Dedifferentiated amniotic fluid mesenchymal stem cell (primary cell): ENCODE results near the gene RASEF.
"Not testable (repeated sequence)": the region's sequence is repeated elsewhere in the genome, so short reads cannot be mapped to it uniquely, and the experiment has no call there.

ENCODE experiments used
- DNase-seq: peaks from one replicate; pipeline ENCODE4 v3.0.0-alpha.2; 2016; ENCODE audit errors: extremely low spot score

The RASEF gene

DNA sequence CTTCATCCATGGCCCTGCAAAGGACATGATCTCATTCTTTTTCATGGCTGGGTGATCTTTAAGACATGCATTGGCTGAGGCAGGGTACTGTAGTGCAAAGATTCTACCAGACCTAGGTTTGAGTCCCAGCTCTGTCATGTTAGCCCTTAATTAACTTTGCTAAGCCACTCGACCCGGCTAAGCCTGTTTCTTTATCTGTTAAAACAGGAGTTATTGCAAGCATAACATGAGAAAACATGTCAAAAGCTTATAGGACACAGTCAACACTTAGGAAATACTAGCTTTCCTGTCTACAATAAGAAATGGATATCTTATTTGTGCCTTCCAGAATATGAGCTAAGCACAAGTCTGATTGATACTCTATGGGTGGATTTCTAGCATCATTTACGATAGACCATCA, 92.6 kb downstream of the RASEF start:
- no peak for DNase-seq

DNA sequence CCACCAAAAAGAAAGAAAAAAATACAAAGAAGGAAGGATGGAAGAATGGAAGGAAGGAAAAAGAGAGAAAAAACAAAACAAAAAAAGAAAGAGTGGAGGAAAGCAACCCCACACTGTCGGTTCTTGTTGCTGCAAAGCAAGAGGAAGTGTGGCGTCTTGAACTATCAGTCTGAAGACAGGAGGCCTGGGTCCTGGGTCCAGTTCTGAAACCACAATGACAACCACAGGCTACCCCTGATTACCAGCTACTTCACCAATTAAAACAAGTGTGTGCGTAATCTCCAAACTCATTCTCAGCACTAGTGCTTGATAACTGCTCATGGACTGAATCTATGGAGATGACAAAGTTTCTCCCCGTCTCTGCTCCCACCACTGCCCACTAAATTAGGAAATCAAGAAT, 93.7 kb downstream of the RASEF start:
- no peak for DNase-seq

DNA sequence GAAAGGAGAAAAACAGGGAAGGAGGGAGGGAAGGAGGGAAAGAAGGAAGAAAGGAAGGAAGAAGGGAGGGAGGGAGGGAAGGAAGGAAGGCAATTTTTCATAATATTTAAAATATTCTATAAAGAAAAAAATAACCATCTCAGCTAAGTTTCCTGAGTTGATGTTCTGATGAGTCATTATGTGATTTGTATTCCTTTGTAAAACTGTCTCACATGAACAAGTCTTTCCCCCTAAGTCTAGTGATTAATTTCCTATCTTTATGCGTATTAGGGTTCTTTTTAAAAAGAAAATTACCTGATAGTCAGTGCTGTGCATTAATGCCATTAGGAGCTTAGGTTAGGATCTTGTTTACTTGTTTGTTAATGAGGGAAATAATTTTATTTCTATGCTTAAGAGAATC, 94.1 kb downstream of the RASEF start:
- no peak for DNase-seq

DNA sequence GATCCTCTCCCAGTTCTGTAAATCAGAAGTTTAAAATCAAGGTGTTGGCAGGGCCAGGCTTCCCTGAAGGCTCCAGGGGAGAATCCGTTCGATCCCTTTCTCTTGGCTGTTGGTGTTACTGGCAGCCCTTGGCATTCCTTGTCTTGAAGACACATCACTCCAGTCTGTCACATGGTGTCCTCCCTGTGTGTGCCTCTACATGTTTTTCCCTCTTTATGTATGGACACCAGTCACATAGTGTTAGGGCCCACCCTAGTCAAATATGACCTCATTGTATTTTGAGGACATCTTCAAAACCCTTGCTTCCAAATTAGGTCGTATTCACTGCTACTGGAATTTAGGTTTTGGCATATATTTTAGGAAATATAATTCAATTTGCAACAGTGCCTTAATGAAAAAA, 94.6 kb downstream of the RASEF start:
- DNase-seq = no peak

DNA sequence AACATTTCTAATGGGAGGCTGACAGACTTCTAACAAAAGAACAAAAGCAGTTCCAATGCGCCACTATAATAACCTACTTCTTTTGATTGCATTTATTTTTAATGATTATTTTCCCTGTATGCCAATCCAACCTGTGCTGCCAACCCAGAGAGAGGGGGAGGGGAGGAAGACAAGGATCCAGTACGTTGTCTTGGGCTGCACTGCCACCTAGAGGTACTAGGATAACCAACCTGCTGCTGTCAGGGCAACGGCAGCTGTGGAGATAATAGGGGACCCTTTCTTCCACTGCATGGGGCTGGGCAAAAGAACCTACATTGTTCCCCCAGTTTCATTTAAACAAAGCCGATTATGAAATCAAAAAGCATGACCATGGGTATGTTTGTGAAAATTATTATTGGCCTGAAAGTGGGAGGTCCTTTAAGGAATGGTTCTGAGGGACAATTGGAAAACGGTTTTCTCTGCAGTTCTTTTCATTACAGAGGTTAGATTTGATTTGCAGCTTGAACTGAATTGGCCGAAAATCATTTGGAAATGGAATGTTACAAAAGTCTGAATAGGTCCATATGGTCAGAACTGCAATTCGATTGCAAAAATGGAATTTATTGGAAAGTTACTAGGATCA, 101.3 kb downstream of the RASEF start:
- DNase-seq = peak; percentile 70

DNA sequence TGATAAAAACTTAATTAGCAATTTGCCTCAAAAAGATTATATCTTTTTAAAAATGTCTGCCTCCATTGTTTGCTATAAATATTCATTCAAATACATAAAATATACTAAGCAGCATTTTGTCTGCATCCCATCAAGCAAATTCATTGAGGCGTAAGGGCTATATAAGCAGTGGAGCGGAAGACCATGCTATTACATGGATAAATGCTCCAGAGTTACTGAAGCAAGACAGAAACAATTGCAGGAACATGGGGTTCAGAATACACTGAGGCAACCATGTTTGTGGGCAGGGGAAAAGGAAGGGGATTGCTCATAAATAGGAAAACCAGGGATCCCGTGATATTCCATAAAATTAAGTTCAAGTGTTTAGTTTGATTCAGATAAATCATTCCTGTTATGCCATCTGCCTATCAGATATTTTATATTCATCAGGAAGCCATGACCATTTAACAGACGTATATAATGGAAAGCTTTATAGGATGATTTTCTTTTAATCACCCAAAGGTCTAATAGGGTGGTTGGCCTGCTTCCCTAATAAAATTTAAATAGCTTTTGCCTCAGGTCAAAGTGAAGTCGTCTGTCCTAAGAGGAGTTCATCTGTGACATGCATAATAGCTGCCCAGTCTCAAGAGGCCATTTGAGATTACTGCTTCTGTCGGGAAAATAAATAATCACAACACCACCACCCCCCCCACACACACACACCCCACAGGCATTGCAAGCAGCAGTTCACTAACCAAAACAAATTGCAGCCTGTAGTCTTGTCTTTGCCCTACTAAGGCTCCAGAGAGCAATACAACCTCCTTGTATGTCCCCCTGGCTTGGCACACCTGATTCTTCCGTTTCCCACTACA, 105.2 kb downstream of the RASEF start:
- DNase-seq = no peak

DNA sequence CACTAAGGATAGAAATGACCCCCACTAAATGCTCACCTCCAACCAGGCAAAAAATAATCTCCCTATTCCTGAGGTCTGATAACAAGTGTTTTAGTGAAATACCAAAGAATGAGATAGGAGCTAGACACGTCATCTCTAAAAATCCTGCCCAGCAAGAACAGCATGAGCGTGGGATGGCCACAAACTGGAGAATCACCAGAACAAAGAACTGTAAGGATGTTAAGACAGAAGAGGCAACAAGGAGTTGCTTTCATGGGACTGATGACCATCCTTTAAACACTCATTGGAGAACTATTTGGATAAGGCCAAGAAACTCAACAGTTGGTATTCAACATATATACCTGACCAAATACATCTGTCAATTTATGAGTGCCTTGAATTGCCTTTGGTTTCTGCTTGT, 113.7 kb downstream of the RASEF start:
- no peak for DNase-seq

DNA sequence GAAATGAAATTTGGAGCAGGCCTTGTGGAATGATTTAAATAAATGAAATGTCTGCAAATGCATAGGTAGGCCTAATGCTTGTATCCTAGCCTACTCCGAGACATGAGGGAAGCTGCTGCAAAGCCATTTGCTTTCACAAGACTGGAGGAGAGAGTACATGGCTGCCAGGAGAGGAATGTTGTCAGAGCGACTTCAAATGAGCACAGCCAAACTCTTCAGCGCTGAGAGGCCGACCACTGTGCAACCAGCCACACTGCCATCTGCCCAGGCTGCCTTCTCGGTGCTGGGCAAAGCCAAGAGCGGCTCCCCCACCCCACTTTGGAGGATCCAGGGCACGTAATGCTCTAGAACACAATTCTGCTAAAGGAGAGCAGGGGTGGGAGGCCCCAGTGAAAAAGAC, 122.6 kb downstream of the RASEF start:
- no peak for DNase-seq

DNA sequence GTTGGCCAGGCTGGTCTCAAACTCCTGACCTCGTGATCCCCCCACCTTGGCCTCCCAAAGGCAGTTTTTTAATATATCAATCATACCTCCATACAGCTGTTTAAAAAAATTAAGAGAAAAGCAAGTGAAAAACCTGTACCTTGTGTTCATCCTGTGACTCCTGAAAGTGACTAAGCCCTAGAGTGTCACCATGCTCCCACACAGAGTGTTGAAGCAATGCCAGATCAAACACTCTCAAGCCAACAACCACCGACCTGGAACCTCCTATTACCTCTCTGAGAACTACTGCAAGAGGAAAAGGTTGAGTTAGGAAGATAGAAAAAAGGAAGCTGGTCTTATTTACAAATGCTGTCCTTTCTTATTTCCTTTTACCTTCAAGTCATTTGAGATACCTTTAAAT, 123.5 kb downstream of the RASEF start:
- DNase-seq = no peak

DNA sequence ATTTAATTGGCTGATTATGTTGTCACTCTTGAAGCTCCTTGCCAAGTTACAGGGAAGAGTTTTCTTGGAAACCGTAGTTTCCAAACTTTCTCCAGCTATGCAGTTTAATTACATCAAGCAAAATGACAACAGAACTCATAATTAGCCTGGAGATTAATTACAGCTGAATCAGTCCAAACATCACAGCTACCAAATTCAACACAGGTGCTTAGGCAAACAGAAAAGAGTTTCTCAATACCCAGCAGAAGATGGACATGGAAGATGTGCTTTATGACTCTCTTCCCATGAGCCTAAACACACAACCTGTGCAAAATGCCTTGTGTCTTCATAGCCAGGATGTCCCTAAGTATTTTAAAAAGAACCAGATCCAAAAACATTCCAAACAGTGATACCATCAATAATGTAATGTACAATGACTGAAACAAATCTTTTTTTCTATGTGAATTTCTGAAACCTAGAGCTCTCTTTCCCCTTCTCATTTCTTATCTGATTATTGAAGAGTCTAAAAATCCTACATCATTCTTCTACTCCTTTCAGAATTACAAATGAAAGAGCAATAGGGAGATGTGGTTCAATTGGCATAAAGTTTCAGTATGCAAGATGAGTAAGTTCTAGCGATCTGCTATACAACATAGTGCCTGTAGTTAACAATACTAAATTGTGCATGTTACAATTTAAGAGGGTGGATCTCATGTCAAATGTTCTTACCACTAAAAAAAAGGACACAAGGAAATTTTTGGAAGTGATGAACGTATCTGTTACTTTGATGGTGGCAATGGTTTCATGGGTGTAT, 124.3 kb downstream of the RASEF start:
- no peak for DNase-seq

DNA sequence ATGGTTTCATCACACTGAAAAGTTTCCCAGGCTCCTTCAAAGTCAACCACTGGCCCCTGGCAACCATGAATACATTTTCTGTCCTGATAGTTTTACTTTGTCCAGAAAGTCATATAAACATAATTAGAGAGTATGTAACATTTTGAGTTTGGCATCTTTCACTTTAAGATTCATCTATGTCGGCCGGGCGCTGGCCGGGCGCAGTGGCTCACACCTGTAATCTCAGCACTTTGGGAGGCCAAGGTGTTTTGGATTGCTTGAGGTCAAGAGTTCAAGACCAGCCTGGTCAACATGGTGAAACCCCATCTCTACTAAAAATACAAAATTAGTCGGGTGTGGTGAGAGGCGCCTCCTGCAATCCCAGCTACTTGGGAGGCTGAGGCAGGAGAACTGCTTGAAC, 126.4 kb downstream of the RASEF start:
- DNase-seq = not testable (repeated sequence)

DNA sequence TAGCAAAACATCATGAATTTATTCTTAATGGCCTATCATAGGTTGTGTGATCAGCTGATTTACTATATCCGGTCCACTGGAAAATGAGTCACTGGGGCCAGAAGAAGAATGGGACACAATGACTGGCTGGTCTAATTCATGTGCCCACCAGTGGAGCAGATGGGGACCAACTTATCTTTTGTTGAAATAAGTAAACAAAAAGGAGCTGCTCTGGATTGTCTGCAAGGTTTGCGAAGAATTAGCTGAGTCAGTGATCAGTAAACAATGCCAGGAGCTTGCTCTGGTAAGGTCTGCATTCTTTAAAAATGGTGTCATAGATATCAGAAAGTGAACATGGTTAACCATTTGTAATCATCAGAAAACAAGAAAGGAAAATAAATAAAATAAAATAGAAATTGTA, 128.0 kb downstream of the RASEF start:
- peak; percentile 37 for DNase-seq

DNA sequence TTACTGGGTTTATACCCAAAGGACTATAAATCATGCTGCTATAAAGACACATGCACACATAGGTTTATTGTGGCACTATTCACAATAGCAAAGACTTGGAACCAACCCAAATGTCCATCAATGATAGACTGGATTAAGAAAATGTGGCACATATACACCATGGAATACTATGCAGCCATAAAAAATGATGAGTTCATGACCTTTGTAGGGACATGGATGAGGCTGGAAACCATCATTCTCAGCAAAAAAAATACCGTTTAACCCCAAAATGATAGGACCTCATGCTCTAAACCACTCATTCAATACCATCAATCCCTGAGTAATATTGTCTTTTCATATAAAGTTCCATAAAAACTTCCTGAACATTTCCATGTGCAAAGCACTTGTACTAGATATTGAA, 128.9 kb downstream of the RASEF start:
- DNase-seq = not testable (repeated sequence)

DNA sequence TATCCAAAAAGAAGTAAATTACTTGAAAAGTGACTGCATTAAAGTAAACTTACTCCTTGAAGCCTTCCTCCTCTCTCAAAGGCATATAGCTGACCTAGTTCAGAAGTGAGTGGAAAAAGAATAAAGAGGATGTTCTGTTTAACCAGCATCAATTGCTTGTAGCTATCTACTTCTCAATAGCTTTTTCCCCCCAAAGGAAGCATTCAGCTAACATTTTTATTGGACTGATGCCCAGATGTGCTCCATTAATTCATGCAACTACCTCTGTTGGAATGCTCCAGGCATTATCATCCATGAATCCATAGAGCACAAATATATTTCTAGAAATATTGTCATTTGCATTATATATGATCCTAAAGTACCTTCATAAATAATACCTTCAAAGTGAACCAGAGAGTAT, 132.8 kb downstream of the RASEF start:
- DNase-seq = no peak
